GM19372 (cell line): ENCODE measurements around the gene TIMP3.

Source experiments
- ATAC-seq: cut with Tn5 transposase; IDR thresholded peaks from one replicate; pipeline ENCODE4 v1.9.1; 2021; ENCODE audit warnings: mild to moderate bottlenecking, low read depth, moderate library complexity; ENCODE audit not compliant: unreplicated experiment

The TIMP3 gene

GRCh38 chr22:32805361-32805881 lies 3.9 kb downstream of the TIMP3 start:
- ATAC-seq, result no peak

GRCh38 chr22:32806296-32806695 lies 4.8 kb downstream of the TIMP3 start:
- no peak for ATAC-seq

GRCh38 chr22:32808038-32808445 lies 6.5 kb downstream of the TIMP3 start:
- ATAC-seq, result no peak

- ATAC-seq, result no peak
Observed at GRCh38 chr22:32809786-32810554, 8.5 kb downstream of the TIMP3 start.

GRCh38 chr22:32810555-32811133 lies 9.1 kb downstream of the TIMP3 start:
- ATAC-seq, result no peak

- ATAC-seq, result no peak
Observed at GRCh38 chr22:32811788-32812545, 10.5 kb downstream of the TIMP3 start.

- ATAC-seq, result no peak
Observed at GRCh38 chr22:32814285-32814860, 12.9 kb downstream of the TIMP3 start.

- no peak for ATAC-seq
Observed at GRCh38 chr22:32815059-32815458, 13.6 kb downstream of the TIMP3 start.

- no peak for ATAC-seq
Observed at GRCh38 chr22:32815943-32816342, 14.4 kb downstream of the TIMP3 start.

GRCh38 chr22:32817137-32817730 lies 15.7 kb downstream of the TIMP3 start:
- no peak for ATAC-seq

- ATAC-seq, result no peak
Observed at GRCh38 chr22:32818446-32819115, 17.1 kb downstream of the TIMP3 start.

GRCh38 chr22:32819120-32819519 lies 17.6 kb downstream of the TIMP3 start:
- ATAC-seq, result no peak

GRCh38 chr22:32820131-32821119 lies 18.9 kb downstream of the TIMP3 start:
- no peak for ATAC-seq

- ATAC-seq, result no peak
Observed at GRCh38 chr22:32822179-32822877, 20.8 kb downstream of the TIMP3 start.

GRCh38 chr22:32823024-32823730 lies 21.7 kb downstream of the TIMP3 start:
- ATAC-seq, result no peak

- no peak for ATAC-seq
Observed at GRCh38 chr22:32824531-32825312, 23.2 kb downstream of the TIMP3 start.

GRCh38 chr22:32826537-32826936 lies 25.0 kb downstream of the TIMP3 start:
- no peak for ATAC-seq
